DMS79 treated with DMSO at 0.1 percent for 48 hours (cell line): Measurements from ENCODE around the gene COA8.

ENCODE experiments used
- DNase-seq: peaks from one replicate; lab custom pipeline; 2025; lab: John Stamatoyannopoulos, UW

Gene COA8

GRCh38 chr14:103536693-103537092 is 26.1 kb upstream of the COA8 start:
- DNase-seq, result no peak

GRCh38 chr14:103537175-103537990 is 25.4 kb upstream of the COA8 start:
- no peak for DNase-seq

- DNase-seq, result no peak
Measured at GRCh38 chr14:103538291-103539055, 24.3 kb upstream of the COA8 start.

- DNase-seq, result no peak
Measured at GRCh38 chr14:103539056-103539825, 23.5 kb upstream of the COA8 start.

- no peak for DNase-seq
Measured at GRCh38 chr14:103540821-103541708, 21.7 kb upstream of the COA8 start.

GRCh38 chr14:103541709-103542604 is 20.8 kb upstream of the COA8 start:
- peak; percentile 85 for DNase-seq

- peak; percentile 90 for DNase-seq
Measured at GRCh38 chr14:103542605-103543088, 20.1 kb upstream of the COA8 start.

GRCh38 chr14:103543140-103543539 is 19.6 kb upstream of the COA8 start:
- DNase-seq, result peak; percentile 63

GRCh38 chr14:103543721-103544387 is 18.9 kb upstream of the COA8 start:
- no peak for DNase-seq

GRCh38 chr14:103544388-103545218 is 18.2 kb upstream of the COA8 start:
- DNase-seq, result no peak

GRCh38 chr14:103545219-103545914 is 17.4 kb upstream of the COA8 start:
- DNase-seq, result no peak

- no peak for DNase-seq
Measured at GRCh38 chr14:103545915-103546651, 16.7 kb upstream of the COA8 start.

GRCh38 chr14:103546652-103547454 is 15.9 kb upstream of the COA8 start:
- peak; percentile 58 for DNase-seq

- DNase-seq, result no peak
Measured at GRCh38 chr14:103547455-103547940, 15.3 kb upstream of the COA8 start.

GRCh38 chr14:103547941-103548462 is 14.8 kb upstream of the COA8 start:
- no peak for DNase-seq
